GM12891 (cell line): ENCODE measurements around the gene BACE1.

Experiments used
- POLR2A ChIP-seq: IDR thresholded peaks from 2 replicates; pipeline ENCODE4 v1.6.1; 2011; ENCODE audit warnings: low read depth, low read length, control low read depth
- POLR2AphosphoS5 ChIP-seq: IDR thresholded peaks from 2 replicates; pipeline ENCODE4 v1.6.1; 2011; ENCODE audit warnings: low read depth, low read length, control low read depth
- TAF1 ChIP-seq: IDR thresholded peaks from 2 replicates; pipeline ENCODE4 v1.6.1; 2011; ENCODE audit warnings: low read depth, low read length, control low read depth

GRCh38 chr11:117332843-117333242 is 16.8 kb upstream of the BACE1 start:
- no peak for TF ChIP-seq TAF1
- no peak for TF ChIP-seq POLR2A
- TF ChIP-seq POLR2AphosphoS5, result no peak
